Measurements from ENCODE around the gene CFL2. TPM values are rescaled to one million over a fixed set of nuclear protein-coding genes. Genes with fewer than 3 reads are reported as not detected.
A peak's percentile ranks its signal among the peaks of the same experiment; 100 is the strongest.
"Not testable (repeated sequence)": the region's sequence is repeated elsewhere in the genome, so short reads cannot be mapped to it uniquely, and the experiment has no call there.

Gene CFL2
- 4.2 TPM for polyA plus RNA-seq (2012; ENCODE audit: insufficient read depth, insufficient read length)

- peak within 1 kb of the TSS; percentile 66 for H3K4me3 ChIP-seq (ENCODE audit: low read length)
- no peak for DNase-seq (ENCODE audit: low read depth, low spot score)
Measured at GRCh38 chr14:34714320-34715126, at the start of gene CFL2. Gene CFL2 (minus strand): TSS chr14:34714593. CDS start chr14:34714540, 53 bp downstream.

GRCh38 chr14:34755215-34755614, 40.8 kb upstream of the CFL2 start:
- no peak overlapping the region for H3K4me3 ChIP-seq (ENCODE audit: low read length)
- DNase-seq (ENCODE audit: low read depth, low spot score): no peak

- DNase-seq (ENCODE audit: low read depth, low spot score): no peak
- H3K4me3 ChIP-seq (ENCODE audit: low read length): no peak overlapping the region
Measured at GRCh38 chr14:34754687-34755086, 40.3 kb upstream of the CFL2 start.

GRCh38 chr14:34750670-34751069, 36.3 kb upstream of the CFL2 start:
- no peak overlapping the region for H3K4me3 ChIP-seq (ENCODE audit: low read length)
- DNase-seq (ENCODE audit: low read depth, low spot score): no peak

- DNase-seq (ENCODE audit: low read depth, low spot score): no peak
- H3K4me3 ChIP-seq (ENCODE audit: low read length): no peak overlapping the region
Measured at GRCh38 chr14:34750233-34750632, 35.8 kb upstream of the CFL2 start.

- DNase-seq (ENCODE audit: low read depth, low spot score): no peak
- no peak overlapping the region for H3K4me3 ChIP-seq (ENCODE audit: low read length)
Measured at GRCh38 chr14:34749408-34749807, 35.0 kb upstream of the CFL2 start.

GRCh38 chr14:34742270-34743115, 28.1 kb upstream of the CFL2 start:
- H3K4me3 ChIP-seq (ENCODE audit: low read length): no peak overlapping the region
- no peak for DNase-seq (ENCODE audit: low read depth, low spot score)

- peak; percentile 16 for DNase-seq (ENCODE audit: low read depth, low spot score)
Measured at GRCh38 chr14:34741840-34742239, 27.4 kb upstream of the CFL2 start.

GRCh38 chr14:34740139-34740538, 25.7 kb upstream of the CFL2 start:
- H3K4me3 ChIP-seq (ENCODE audit: low read length): not testable (repeated sequence)

More at GRCh38 chr14:34741840-34742239, 27.4 kb upstream of the CFL2 start:
- no peak overlapping the region for H3K4me3 ChIP-seq (ENCODE audit: low read length)

GRCh38 chr14:34737079-34737478, 22.7 kb upstream of the CFL2 start:
- DNase-seq (ENCODE audit: low read depth, low spot score); H3K4me3 ChIP-seq (ENCODE audit: low read length): not testable (repeated sequence)

More at GRCh38 chr14:34740139-34740538, 25.7 kb upstream of the CFL2 start:
- DNase-seq (ENCODE audit: low read depth, low spot score): not testable (repeated sequence)

GRCh38 chr14:34733245-34733644, 18.9 kb upstream of the CFL2 start:
- H3K4me3 ChIP-seq (ENCODE audit: low read length): no peak overlapping the region
- no peak for DNase-seq (ENCODE audit: low read depth, low spot score)

- H3K4me3 ChIP-seq (ENCODE audit: low read length): no peak overlapping the region
- no peak for DNase-seq (ENCODE audit: low read depth, low spot score)
Measured at GRCh38 chr14:34732802-34733201, 18.4 kb upstream of the CFL2 start.

- no peak overlapping the region for H3K4me3 ChIP-seq (ENCODE audit: low read length)
- no peak for DNase-seq (ENCODE audit: low read depth, low spot score)
Measured at GRCh38 chr14:34723867-34724266, 9.5 kb upstream of the CFL2 start.

- DNase-seq (ENCODE audit: low read depth, low spot score): peak; percentile 27
- no peak overlapping the region for H3K4me3 ChIP-seq (ENCODE audit: low read length)
Measured at GRCh38 chr14:34722723-34723545, 8.5 kb upstream of the CFL2 start.

- no peak for DNase-seq (ENCODE audit: low read depth, low spot score)
- H3K4me3 ChIP-seq (ENCODE audit: low read length): no peak overlapping the region
Measured at GRCh38 chr14:34721129-34721528, 6.7 kb upstream of the CFL2 start.

- no peak overlapping the region for H3K4me3 ChIP-seq (ENCODE audit: low read length)
- no peak for DNase-seq (ENCODE audit: low read depth, low spot score)
Measured at GRCh38 chr14:34718750-34719304, 4.4 kb upstream of the CFL2 start.

- peak overlapping the region; percentile 66 for H3K4me3 ChIP-seq (ENCODE audit: low read length)
- DNase-seq (ENCODE audit: low read depth, low spot score): no peak
Measured at GRCh38 chr14:34715127-34715863, 902 bp upstream of the CFL2 start.

GRCh38 chr14:34713681-34714319, 593 bp downstream of the CFL2 start:
- no peak for DNase-seq (ENCODE audit: low read depth, low spot score)
- H3K4me3 ChIP-seq (ENCODE audit: low read length): peak overlapping the region; percentile 66

All from Jurkat, Clone E6-1 (cell line).